ENCODE measurements around the gene ANO7.

GRCh38 chr2:241274127-241274526 is 85.7 kb downstream of the ANO7 start:
- TF ChIP-seq, protein P1, sequence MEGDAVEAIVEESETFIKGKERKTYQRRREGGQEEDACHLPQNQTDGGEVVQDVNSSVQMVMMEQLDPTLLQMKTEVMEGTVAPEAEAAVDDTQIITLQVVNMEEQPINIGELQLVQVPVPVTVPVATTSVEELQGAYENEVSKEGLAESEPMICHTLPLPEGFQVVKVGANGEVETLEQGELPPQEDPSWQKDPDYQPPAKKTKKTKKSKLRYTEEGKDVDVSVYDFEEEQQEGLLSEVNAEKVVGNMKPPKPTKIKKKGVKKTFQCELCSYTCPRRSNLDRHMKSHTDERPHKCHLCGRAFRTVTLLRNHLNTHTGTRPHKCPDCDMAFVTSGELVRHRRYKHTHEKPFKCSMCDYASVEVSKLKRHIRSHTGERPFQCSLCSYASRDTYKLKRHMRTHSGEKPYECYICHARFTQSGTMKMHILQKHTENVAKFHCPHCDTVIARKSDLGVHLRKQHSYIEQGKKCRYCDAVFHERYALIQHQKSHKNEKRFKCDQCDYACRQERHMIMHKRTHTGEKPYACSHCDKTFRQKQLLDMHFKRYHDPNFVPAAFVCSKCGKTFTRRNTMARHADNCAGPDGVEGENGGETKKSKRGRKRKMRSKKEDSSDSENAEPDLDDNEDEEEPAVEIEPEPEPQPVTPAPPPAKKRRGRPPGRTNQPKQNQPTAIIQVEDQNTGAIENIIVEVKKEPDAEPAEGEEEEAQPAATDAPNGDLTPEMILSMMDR (IDR thresholded peaks at IDR 0.05), result no peak
- TF ChIP-seq POLR2A (IDR thresholded peaks at IDR 0.05), result no peak
